Hepatocyte (in vitro differentiated cells): ENCODE data around the gene TH. TPM values are rescaled to one million over a fixed set of nuclear protein-coding genes. Genes with fewer than 3 reads are reported as not detected.
A peak's percentile ranks its signal among the peaks of the same experiment; 100 is the strongest.

Experiments
- DNase-seq: peaks from one replicate; pipeline ENCODE4 v3.0.0-alpha.2; 2016; ENCODE audit warnings: low spot score
- H2AFZ ChIP-seq: fragments of 200-600 bp; sonication (generic); 2 replicates; pipeline ENCODE4 v1.6.0; 2016; ENCODE audit warnings: antibody characterized with exemption, mild to moderate bottlenecking
- H3K27ac ChIP-seq: fragments of 200-600 bp; sonication (generic); 2 replicates; pipeline ENCODE4 v1.5.1; 2016; ENCODE audit warnings: mild to moderate bottlenecking
- H3K27me3 ChIP-seq: fragments of 200-600 bp; sonication (generic); 2 replicates; pipeline ENCODE4 v1.6.1; 2016
- H3K36me3 ChIP-seq: fragments of 200-600 bp; sonication (generic); replicated peaks from 2 replicates; pipeline ENCODE4 v1.5.1; 2016; ENCODE audit warnings: low read depth; ENCODE audit not compliant: insufficient read depth
- H3K4me1 ChIP-seq: fragments of 200-600 bp; sonication (generic); 2 replicates; pipeline ENCODE4 v1.5.1; 2016; ENCODE audit warnings: mild to moderate bottlenecking, moderate library complexity; ENCODE audit not compliant: insufficient read depth
- H3K4me2 ChIP-seq: fragments of 200-600 bp; sonication (generic); 2 replicates; pipeline ENCODE4 v1.6.0; 2016
- H3K4me3 ChIP-seq: fragments of 200-600 bp; sonication (generic); 2 replicates; pipeline ENCODE4 v1.5.1; 2016; ENCODE audit warnings: mild to moderate bottlenecking
- H3K79me2 ChIP-seq: fragments of 200-600 bp; sonication (generic); 2 replicates; pipeline ENCODE4 v1.6.0; 2017; ENCODE audit warnings: mild to moderate bottlenecking
- H3K9me2 ChIP-seq: fragments of 200-600 bp; sonication (generic); replicated peaks from 2 replicates; pipeline ENCODE4 v1.6.0; 2017; ENCODE audit warnings: mild to moderate bottlenecking; ENCODE audit not compliant: insufficient read depth
- H3K9me3 ChIP-seq: fragments of 200-600 bp; sonication (generic); 2 replicates; pipeline ENCODE4 v1.5.1; 2016; ENCODE audit warnings: low read depth, mild to moderate bottlenecking
- H4K20me1 ChIP-seq: fragments of 200-600 bp; sonication (generic); 2 replicates; pipeline ENCODE4 v1.6.0; 2016; ENCODE audit warnings: mild to moderate bottlenecking; ENCODE audit not compliant: insufficient read depth, poor library complexity, severe bottlenecking
- CTCF ChIP-seq: fragments of 200-600 bp; sonication (generic); IDR thresholded peaks from 2 replicates; pipeline ENCODE4 v1.5.1; 2016; ENCODE audit warnings: antibody characterized with exemption, mild to moderate bottlenecking; ENCODE audit not compliant: poor library complexity
- EZH2 ChIP-seq: fragments of 200-600 bp; sonication (generic); IDR thresholded peaks from 2 replicates; pipeline ENCODE4 v1.6.1; 2016; ENCODE audit warnings: antibody characterized with exemption, mild to moderate bottlenecking, borderline replicate concordance
- EZH2phosphoT487 ChIP-seq: fragments of 200-600 bp; sonication (generic); IDR thresholded peaks from one replicate; pipeline ENCODE4 v1.6.1; 2018; ENCODE audit warnings: antibody characterized with exemption, mild to moderate bottlenecking, low read depth, moderate library complexity; ENCODE audit not compliant: unreplicated experiment, severe bottlenecking
- WGBS: methylation state at CpG from one replicate; pipeline ENCODE4 v1.1.6; 2016; ENCODE audit warnings: low lambda C conversion rate; ENCODE audit errors: missing lambda C conversion rate; 5-methylcytosine and 5-hydroxymethylcytosine counted together
- polyA plus RNA-seq: library from polyadenylated mRNA; unstranded; fragments of >200 nt; fragmentation: Nextera tagmentation; extraction: Ambion mirVana; gene quantifications from 2 replicates; pipeline ENCODE4 v1.2.1, GENCODE V29; 2016
- total RNA-seq: library from RNA; depleted of rRNA; stranded (reverse); fragments of >200 nt; gene quantifications from 2 replicates; pipeline ENCODE4 v1.2.3, GENCODE V29; 2014

Gene TH
- total and polyA plus RNA-seq, 2 experiments from 2014 or later: 2.6 to 15.3 TPM

GRCh38 chr11:2139621-2140337 lies 31.8 kb downstream of the TH start:
- DNase-seq: peak; percentile 77
- WGBS: 3% methylated on average over 33 of the region's 57 CpGs
- Histone ChIP-seq H3K27ac (peak overlapping the region; percentile 92), H3K36me3 (no peaks in the 10 kb centered on the region), H3K9me2 (no peaks in the 10 kb centered on the region), H4K20me1 (peaks cover 39% of the 10 kb centered on the region), H2AFZ (no peak overlapping the region), H3K4me1 (peaks cover 15% of the 10 kb centered on the region), H3K79me2 (peaks cover 91% of the 10 kb centered on the region), H3K9me3 (no peaks in the 10 kb centered on the region), H3K27me3 (peaks cover 42% of the 10 kb centered on the region), H3K4me3 (peak overlapping the region; percentile 75), H3K4me2 (peak overlapping the region; percentile 92)
- no peak for TF ChIP-seq EZH2phosphoT487
- peak; percentile 15 for TF ChIP-seq CTCF

GRCh38 chr11:2139123-2139521 lies 32.5 kb downstream of the TH start, which contains the start of gene IGF2:
IGF2 (minus strand) TSS chr11:2139389; CDS start chr11:2135523, 3,866 bp downstream.
- Histone ChIP-seq H3K4me1 (peaks cover 9% of the 10 kb centered on the region), H3K79me2 (peaks cover 91% of the 10 kb centered on the region), H3K27me3 (peaks cover 37% of the 10 kb centered on the region), H3K9me3 (no peaks in the 10 kb centered on the region), H3K27ac (peak within 1 kb of the TSS; percentile 98), H4K20me1 (peaks cover 45% of the 10 kb centered on the region), H3K9me2 (no peaks in the 10 kb centered on the region), H3K36me3 (no peaks in the 10 kb centered on the region), H3K4me3 (peak within 1 kb of the TSS; percentile 85), H2AFZ (no peak within 1 kb of the TSS), H3K4me2 (peak within 1 kb of the TSS; percentile 92)
- WGBS: no CpG with 5 or more reads among the region's 62 CpGs
- TF ChIP-seq CTCF (peak; percentile 11), EZH2 (no peak), EZH2phosphoT487 (no peak)
- DNase-seq: peak; percentile 92

GRCh38 chr11:2138431-2139122 lies 33.0 kb downstream of the TH start:
- Histone ChIP-seq H3K79me2 (peaks cover 91% of the 10 kb centered on the region), H4K20me1 (peaks cover 51% of the 10 kb centered on the region), H3K27me3 (peaks cover 33% of the 10 kb centered on the region), H3K4me1 (peaks cover 4% of the 10 kb centered on the region), H2AFZ (no peak overlapping the region), H3K9me3 (no peaks in the 10 kb centered on the region), H3K9me2 (no peaks in the 10 kb centered on the region), H3K4me3 (peak overlapping the region; percentile 85), H3K4me2 (peak overlapping the region; percentile 81), H3K27ac (peak overlapping the region; percentile 98), H3K36me3 (no peaks in the 10 kb centered on the region)
- TF ChIP-seq EZH2phosphoT487: no peak
- no peak for TF ChIP-seq EZH2
- no peak for TF ChIP-seq CTCF
- peak; percentile 55 for DNase-seq
- WGBS: 0% methylated on average over 1 of the region's 68 CpGs
